ENCODE measurements around the gene HOXC6.

Gene HOXC6

GRCh38 chr12:54044425-54045103, 16.3 kb downstream of the HOXC6 start:
- DNase-seq: no peak

- no peak for DNase-seq
These were observed 17.2 kb downstream of the HOXC6 start for GRCh38 chr12:54045401-54045800.

GRCh38 chr12:54045868-54046521, 17.8 kb downstream of the HOXC6 start:
- no peak for DNase-seq

- DNase-seq: no peak
These were observed 18.5 kb downstream of the HOXC6 start for GRCh38 chr12:54046809-54047159.

GRCh38 chr12:54047160-54047963, 19.1 kb downstream of the HOXC6 start:
- DNase-seq: no peak

- no peak for DNase-seq
These were observed 19.7 kb downstream of the HOXC6 start for GRCh38 chr12:54047964-54048303.

GRCh38 chr12:54048406-54049093, 20.3 kb downstream of the HOXC6 start:
- no peak for DNase-seq

- no peak for DNase-seq
These were observed 20.9 kb downstream of the HOXC6 start for GRCh38 chr12:54049108-54049507.

GRCh38 chr12:54050482-54050810, 22.2 kb downstream of the HOXC6 start:
- no peak for DNase-seq

GRCh38 chr12:54051026-54051842, 23.0 kb downstream of the HOXC6 start:
- no peak for DNase-seq

GRCh38 chr12:54051874-54052437, 23.7 kb downstream of the HOXC6 start:
- DNase-seq: no peak

GRCh38 chr12:54052438-54053002, 24.3 kb downstream of the HOXC6 start:
- no peak for DNase-seq

GRCh38 chr12:54053003-54053750, 24.9 kb downstream of the HOXC6 start:
- no peak for DNase-seq

- DNase-seq: no peak
These were observed 25.8 kb downstream of the HOXC6 start, which contains the start of gene HOXC4 for GRCh38 chr12:54053751-54054741. HOXC4 (plus strand) TSS chr12:54053835; CDS start chr12:54053923, 88 bp downstream.

GRCh38 chr12:54054742-54055194, 26.5 kb downstream of the HOXC6 start:
- DNase-seq: no peak

GRCh38 chr12:54055552-54055951, 27.3 kb downstream of the HOXC6 start:
- no peak for DNase-seq

- no peak for DNase-seq
These were observed 27.9 kb downstream of the HOXC6 start for GRCh38 chr12:54056110-54056509.

GRCh38 chr12:54058128-54058768, 30.0 kb downstream of the HOXC6 start:
- DNase-seq: no peak

GRCh38 chr12:54059668-54060067, 31.4 kb downstream of the HOXC6 start:
- no peak for DNase-seq

Measured in NCI-H524 treated with DMSO at 0.1 percent for 48 hours (cell line).